ENCODE data around the gene FMC1.

Gene FMC1

DNA sequence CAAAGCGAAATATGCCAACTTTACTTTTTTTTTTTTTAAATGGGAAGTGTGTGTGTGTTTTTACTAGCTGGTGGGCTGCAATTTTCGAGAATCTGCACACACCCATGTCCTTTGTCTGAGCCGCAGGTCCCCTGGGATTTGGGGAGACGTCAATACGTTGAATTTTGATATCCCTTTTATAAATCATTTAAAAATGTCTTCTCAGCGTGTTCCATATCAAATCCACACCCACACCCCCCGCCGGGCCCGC is 404 bp upstream of the FMC1 start:
- peaks cover 12% of the 10 kb centered on the region; the same call in 1 of the 2 replicates for H3K4me1 ChIP-seq (ENCODE audit: low read length)
- peaks cover 29% of the 10 kb centered on the region for H3K79me2 ChIP-seq (ENCODE audit: low read length)
- H3K36me3 ChIP-seq (replicated peaks; ENCODE audit: low read depth, low read length), result peaks cover 6% of the 10 kb centered on the region
- peak overlapping the region; percentile 97 for H3K27ac ChIP-seq (ENCODE audit: low read length)
- H4K20me1 ChIP-seq (ENCODE audit: insufficient read depth, low read length), result no peaks in the 10 kb centered on the region
- H3K9ac ChIP-seq (ENCODE audit: low read length), result peak overlapping the region; percentile 100
- no peaks in the 10 kb centered on the region; the same call in 1 of the 2 replicates for H3K9me3 ChIP-seq (ENCODE audit: insufficient read depth, low read length)
- H2AFZ ChIP-seq (ENCODE audit: low read depth, low read length), result peak overlapping the region; percentile 72
- H3K4me2 ChIP-seq (ENCODE audit: low read length), result peak overlapping the region; percentile 99
- TF ChIP-seq, protein P1, sequence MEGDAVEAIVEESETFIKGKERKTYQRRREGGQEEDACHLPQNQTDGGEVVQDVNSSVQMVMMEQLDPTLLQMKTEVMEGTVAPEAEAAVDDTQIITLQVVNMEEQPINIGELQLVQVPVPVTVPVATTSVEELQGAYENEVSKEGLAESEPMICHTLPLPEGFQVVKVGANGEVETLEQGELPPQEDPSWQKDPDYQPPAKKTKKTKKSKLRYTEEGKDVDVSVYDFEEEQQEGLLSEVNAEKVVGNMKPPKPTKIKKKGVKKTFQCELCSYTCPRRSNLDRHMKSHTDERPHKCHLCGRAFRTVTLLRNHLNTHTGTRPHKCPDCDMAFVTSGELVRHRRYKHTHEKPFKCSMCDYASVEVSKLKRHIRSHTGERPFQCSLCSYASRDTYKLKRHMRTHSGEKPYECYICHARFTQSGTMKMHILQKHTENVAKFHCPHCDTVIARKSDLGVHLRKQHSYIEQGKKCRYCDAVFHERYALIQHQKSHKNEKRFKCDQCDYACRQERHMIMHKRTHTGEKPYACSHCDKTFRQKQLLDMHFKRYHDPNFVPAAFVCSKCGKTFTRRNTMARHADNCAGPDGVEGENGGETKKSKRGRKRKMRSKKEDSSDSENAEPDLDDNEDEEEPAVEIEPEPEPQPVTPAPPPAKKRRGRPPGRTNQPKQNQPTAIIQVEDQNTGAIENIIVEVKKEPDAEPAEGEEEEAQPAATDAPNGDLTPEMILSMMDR (IDR thresholded peaks at IDR 0.05; ENCODE audit: low read depth, low read length), result no peak
- TF ChIP-seq EZH2phosphoT487 (IDR thresholded peaks at IDR 0.05; ENCODE audit: low read depth), result no peak
- no peaks in the 10 kb centered on the region for H3K27me3 ChIP-seq (ENCODE audit: low read depth, low read length)
- peak overlapping the region; percentile 96 for H3K4me3 ChIP-seq (ENCODE audit: low read length)

DNA sequence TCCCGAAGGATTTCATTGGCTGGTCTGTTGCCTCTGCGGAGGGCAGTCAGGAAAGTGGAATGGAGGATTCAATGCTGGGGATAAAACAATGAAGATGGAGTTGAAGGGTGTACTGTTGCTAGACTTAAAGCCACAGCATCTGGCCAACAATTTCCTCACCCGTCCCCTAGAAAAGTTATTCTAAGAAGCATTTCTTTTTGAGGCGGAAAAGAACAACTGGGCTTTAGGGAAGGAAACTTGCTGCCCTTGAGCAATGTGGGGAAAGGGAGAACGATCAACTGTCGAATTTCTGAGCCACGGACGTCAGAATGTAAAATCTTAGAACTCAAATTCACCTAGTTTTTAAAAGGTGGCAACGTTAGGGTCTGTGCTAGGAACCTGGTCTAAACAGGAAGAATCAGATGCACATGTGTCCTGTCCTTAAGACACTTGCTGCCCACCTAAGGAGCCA is 664 bp downstream of the FMC1 start:
- H3K4me2 ChIP-seq (ENCODE audit: low read length), result peak overlapping the region; percentile 99
- H2AFZ ChIP-seq (ENCODE audit: low read depth, low read length), result peak overlapping the region; percentile 43; the same call in 1 of the 2 replicates
- no peaks in the 10 kb centered on the region for H4K20me1 ChIP-seq (ENCODE audit: insufficient read depth, low read length)
- peak overlapping the region; percentile 96 for H3K4me3 ChIP-seq (ENCODE audit: low read length)
- peaks cover 29% of the 10 kb centered on the region for H3K79me2 ChIP-seq (ENCODE audit: low read length)
- peak overlapping the region; percentile 100 for H3K9ac ChIP-seq (ENCODE audit: low read length)
- peak overlapping the region; percentile 97 for H3K27ac ChIP-seq (ENCODE audit: low read length)
- TF ChIP-seq, protein P1 (IDR thresholded peaks at IDR 0.05; ENCODE audit: low read depth, low read length), result no peak
- no peak for TF ChIP-seq EZH2phosphoT487 (IDR thresholded peaks at IDR 0.05; ENCODE audit: low read depth)
- peaks cover 10% of the 10 kb centered on the region for H3K36me3 ChIP-seq (replicated peaks; ENCODE audit: low read depth, low read length)
- no peaks in the 10 kb centered on the region; the same call in 1 of the 2 replicates for H3K9me3 ChIP-seq (ENCODE audit: insufficient read depth, low read length)
- H3K27me3 ChIP-seq (ENCODE audit: low read depth, low read length), result no peaks in the 10 kb centered on the region
- H3K4me1 ChIP-seq (ENCODE audit: low read length), result peaks cover 12% of the 10 kb centered on the region; the same call in 1 of the 2 replicates

DNA sequence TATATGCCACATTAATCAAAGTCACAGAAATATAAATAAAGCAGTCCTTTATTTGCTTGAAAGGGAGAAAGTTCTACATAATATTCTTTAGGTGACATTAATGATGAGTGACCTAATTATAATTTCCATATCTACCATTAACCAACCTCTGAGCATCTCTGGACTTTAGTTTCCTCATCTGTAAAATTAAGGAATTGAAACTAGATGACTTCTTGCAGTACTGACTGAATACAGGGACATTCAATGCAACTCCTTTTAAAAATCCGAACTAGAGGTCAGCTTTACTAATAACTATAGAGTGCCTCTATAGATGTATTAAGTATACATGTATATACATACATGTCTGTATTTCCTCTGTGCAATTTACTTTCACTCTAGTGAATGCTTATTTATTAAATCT is 3.9 kb downstream of the FMC1 start:
- Histone ChIP-seq H3K79me2 (ENCODE audit: low read length) (peaks cover 29% of the 10 kb centered on the region), H3K36me3 (replicated peaks; ENCODE audit: low read depth, low read length) (peaks cover 13% of the 10 kb centered on the region), H3K27me3 (ENCODE audit: low read depth, low read length) (no peaks in the 10 kb centered on the region), H3K27ac (ENCODE audit: low read length) (no peak overlapping the region), H3K4me2 (ENCODE audit: low read length) (no peak overlapping the region), H3K9me3 (ENCODE audit: insufficient read depth, low read length) (no peaks in the 10 kb centered on the region), H3K4me1 (ENCODE audit: low read length) (peaks cover 12% of the 10 kb centered on the region; the same call in 1 of the 2 replicates), H4K20me1 (ENCODE audit: insufficient read depth, low read length) (no peaks in the 10 kb centered on the region), H2AFZ (ENCODE audit: low read depth, low read length) (no peak overlapping the region), H3K9ac (ENCODE audit: low read length) (no peak overlapping the region), H3K4me3 (ENCODE audit: low read length) (no peak overlapping the region)
- TF ChIP-seq, protein P1 (IDR thresholded peaks at IDR 0.05; ENCODE audit: low read depth, low read length), result no peak
- no peak for TF ChIP-seq EZH2phosphoT487 (IDR thresholded peaks at IDR 0.05; ENCODE audit: low read depth)

DNA sequence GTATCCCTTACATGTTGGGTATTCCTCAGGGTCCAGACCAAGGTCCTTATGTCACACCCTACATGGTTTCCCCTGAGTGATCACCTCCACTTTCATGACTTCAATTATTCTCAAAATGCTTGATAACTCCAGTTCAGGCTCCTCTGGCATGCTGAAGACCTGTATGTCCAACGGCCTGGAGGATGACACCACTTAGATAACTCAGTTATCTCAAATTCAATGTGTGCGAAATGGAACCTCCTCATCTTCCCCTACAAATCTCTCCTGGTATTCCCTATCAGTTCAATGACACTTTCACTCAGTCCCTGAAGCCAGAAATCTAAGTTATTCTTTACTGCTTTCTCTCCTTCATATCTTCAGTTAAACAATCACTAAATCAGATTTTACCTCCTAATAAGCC is 9.9 kb downstream of the FMC1 start:
- no peak overlapping the region for H3K4me2 ChIP-seq (ENCODE audit: low read length)

More for the DNA sequence above, 9.9 kb downstream of the FMC1 start:
- H4K20me1 ChIP-seq (ENCODE audit: insufficient read depth, low read length), result no peaks in the 10 kb centered on the region
- H3K9me3 ChIP-seq (ENCODE audit: insufficient read depth, low read length), result no peaks in the 10 kb centered on the region
- no peaks in the 10 kb centered on the region for H3K4me1 ChIP-seq (ENCODE audit: low read length)
- no peaks in the 10 kb centered on the region for H3K79me2 ChIP-seq (ENCODE audit: low read length)
- no peak overlapping the region for H2AFZ ChIP-seq (ENCODE audit: low read depth, low read length)
- peaks cover 9% of the 10 kb centered on the region for H3K36me3 ChIP-seq (replicated peaks; ENCODE audit: low read depth, low read length)
- TF ChIP-seq EZH2phosphoT487 (IDR thresholded peaks at IDR 0.05; ENCODE audit: low read depth), result no peak
- TF ChIP-seq, protein P1 (IDR thresholded peaks at IDR 0.05; ENCODE audit: low read depth, low read length), result no peak
- no peaks in the 10 kb centered on the region for H3K27me3 ChIP-seq (ENCODE audit: low read depth, low read length)
- no peak overlapping the region for H3K9ac ChIP-seq (ENCODE audit: low read length)
- no peak overlapping the region for H3K4me3 ChIP-seq (ENCODE audit: low read length)
- H3K27ac ChIP-seq (ENCODE audit: low read length), result no peak overlapping the region

Data from OCI-LY3 (cell line).